H1 (cell line): Measurements from ENCODE around the gene COX6A2. TPM values are rescaled to one million over a fixed set of nuclear protein-coding genes. Genes with fewer than 3 reads are reported as not detected.
A peak's percentile ranks its signal among the peaks of the same experiment; 100 is the strongest.

ENCODE experiments used
- CTCF ChIA-PET: fragments of 300-600 bp; sonication (Branson Sonifier 250); formaldehyde crosslinking; loops from one replicate; lab custom pipeline; 2021; ENCODE audit not compliant: partially characterized antibody; lab: Charles Lee
- POLR2A ChIA-PET: fragments of 300-600 bp; sonication (Branson Sonifier 250); formaldehyde crosslinking; loops from one replicate; lab custom pipeline; 2021; ENCODE audit warnings: inconsistent platforms; ENCODE audit not compliant: partially characterized antibody; lab: Charles Lee
- DNase-seq, 2 experiments: peaks; one replicate each; pipeline versions ENCODE4 v3.0.0 to v3.0.0-alpha.2; 2010 to 2022; ENCODE audit warnings: low spot score in 2 of 2, low read depth in 1 of 2, mixed read lengths in 1 of 2
- FAIRE-seq: peaks from 2 replicates; lab custom pipeline; 2011; peaks lifted over from hg19 to GRCh38; lab: Jason Lieb, UNC
- H2AFZ ChIP-seq: 2 replicates; pipeline ENCODE4 v1.8.1; 2012; ENCODE audit warnings: low read length, inconsistent platforms
- H2AK5ac ChIP-seq: 2 replicates; pipeline ENCODE4 v1.6.1; 2013; ENCODE audit warnings: low read depth, low read length
- H2BK120ac ChIP-seq: replicated peaks from 2 replicates; pipeline ENCODE3; 2013; ENCODE audit warnings: low read depth, low read length, inconsistent platforms
- H2BK12ac ChIP-seq: 2 replicates; pipeline ENCODE4 v1.6.1; 2013; ENCODE audit warnings: low read depth, low read length
- H2BK15ac ChIP-seq: 2 replicates; pipeline ENCODE4 v1.6.1; 2013; ENCODE audit warnings: low read length
- H2BK20ac ChIP-seq: 2 replicates; pipeline ENCODE4 v1.6.1; 2013; ENCODE audit warnings: low read length
- H2BK5ac ChIP-seq: 2 replicates; pipeline ENCODE4 v1.6.1; 2013; ENCODE audit warnings: low read depth, low read length
- H3K14ac ChIP-seq: 2 replicates; pipeline ENCODE4 v1.6.1; 2013; ENCODE audit warnings: inconsistent platforms; ENCODE audit not compliant: insufficient read length
- H3K18ac ChIP-seq: 2 replicates; pipeline ENCODE4 v1.6.1; 2013; ENCODE audit warnings: low read length; ENCODE audit errors: extremely low read depth
- H3K23ac ChIP-seq: 2 replicates; pipeline ENCODE4 v1.6.1; 2013; ENCODE audit warnings: inconsistent platforms; ENCODE audit not compliant: insufficient read length
- H3K23me2 ChIP-seq: 2 replicates; pipeline ENCODE4 v1.6.1; 2013; ENCODE audit warnings: low read depth, low read length
- H3K27ac ChIP-seq: 2 replicates; pipeline ENCODE4 v1.6.1; 2011; ENCODE audit warnings: low read depth, low read length, inconsistent platforms
- H3K27me3 ChIP-seq, 4 experiments: replicated peaks in 1 of 4; 1 replicate in 1 of 4; 2 replicates in 3 of 4; pipeline versions ENCODE4 v1.6.1 to v1.8.1; 2011 to 2013; ENCODE audit warnings: low read length in 3 of 4, mild to moderate bottlenecking in 3 of 4, inconsistent platforms in 2 of 4, mixed read lengths in 2 of 4, moderate library complexity in 1 of 4; ENCODE audit not compliant: control insufficient read depth in 3 of 4, insufficient read depth in 3 of 4; ENCODE audit errors: extremely low read depth in 1 of 4
- H3K36me3 ChIP-seq, 4 experiments: 2 replicates each; pipeline versions ENCODE4 v1.6.1 to v1.8.1; 2011 to 2013; ENCODE audit warnings: mild to moderate bottlenecking in 4 of 4, low read length in 3 of 4, moderate library complexity in 2 of 4, control low read depth in 1 of 4, inconsistent platforms in 1 of 4; ENCODE audit not compliant: insufficient read depth in 4 of 4, control insufficient read depth in 2 of 4
- H3K4ac ChIP-seq: replicated peaks from 2 replicates; pipeline ENCODE3; 2013; ENCODE audit warnings: low read length, low read depth, mixed read lengths, inconsistent platforms; ENCODE audit not compliant: insufficient read length
- H3K4me1 ChIP-seq, 4 experiments: replicated peaks in 1 of 4; 1 replicate in 1 of 4; 2 replicates in 3 of 4; pipeline versions ENCODE4 v1.6.1 to v1.8.1; 2011 to 2013; ENCODE audit warnings: low read length in 3 of 4, inconsistent platforms in 2 of 4, mixed read lengths in 1 of 4; ENCODE audit not compliant: insufficient read depth in 4 of 4, control insufficient read depth in 3 of 4
- H3K4me2 ChIP-seq, 2 experiments: 2 replicates each; pipeline versions ENCODE4 v1.6.1 to v1.8.1; 2011 to 2013; ENCODE audit warnings: low read depth in 2 of 2, low read length in 2 of 2, control low read depth in 1 of 2, inconsistent platforms in 1 of 2, mild to moderate bottlenecking in 1 of 2; ENCODE audit not compliant: insufficient read depth in 1 of 2
- H3K4me3 ChIP-seq, 4 experiments: fragments of 200-600, 300-600 bp in 1 of 4; sonication (generic), shearing (Covaris generic), sonication (Bioruptor Twin) in 1 of 4; 2 replicates each; pipeline versions ENCODE4 v1.5.1 to v1.8.1; 2011 to 2016; ENCODE audit warnings: low read length in 4 of 4, low read depth in 3 of 4, control low read depth in 2 of 4, inconsistent platforms in 2 of 4, mild to moderate bottlenecking in 2 of 4, mixed read lengths in 1 of 4, moderate library complexity in 1 of 4; ENCODE audit not compliant: insufficient read depth in 2 of 4; ENCODE audit errors: extremely low read depth in 1 of 4
- H3K56ac ChIP-seq: replicated peaks from 2 replicates; pipeline ENCODE3; 2013; ENCODE audit warnings: low read depth, mild to moderate bottlenecking, mixed read lengths, low read length, inconsistent platforms; ENCODE audit not compliant: insufficient read length
- H3K79me1 ChIP-seq: 2 replicates; pipeline ENCODE4 v1.6.1; 2013; ENCODE audit warnings: low read depth, low read length, control low read depth
- H3K79me2 ChIP-seq, 2 experiments: 2 replicates each; pipeline versions ENCODE4 v1.6.1 to v1.8.1; 2012 to 2013; ENCODE audit warnings: low read length in 2 of 2, mild to moderate bottlenecking in 2 of 2, inconsistent platforms in 1 of 2; ENCODE audit not compliant: insufficient read depth in 2 of 2, control insufficient read depth in 1 of 2
- H3K9ac ChIP-seq, 4 experiments: replicated peaks in 1 of 4; 1 replicate in 1 of 4; 2 replicates in 3 of 4; pipeline versions ENCODE4 v1.6.1 to v1.8.1; 2011 to 2013; ENCODE audit warnings: low read depth in 3 of 4, low read length in 3 of 4, control low read depth in 2 of 4, mild to moderate bottlenecking in 2 of 4, moderate library complexity in 2 of 4, inconsistent platforms in 1 of 4; ENCODE audit errors: extremely low read depth in 1 of 4
- H3K9me3 ChIP-seq, 2 experiments: 2 replicates each; pipeline versions ENCODE4 v1.6.1 to v1.8.1; 2012 to 2013; ENCODE audit warnings: mild to moderate bottlenecking in 2 of 2, moderate library complexity in 2 of 2, control low read depth in 1 of 2, inconsistent platforms in 1 of 2, low read depth in 1 of 2, low read length in 1 of 2, mixed read lengths in 1 of 2; ENCODE audit not compliant: insufficient read depth in 2 of 2
- H4K20me1 ChIP-seq, 2 experiments: replicated peaks in 1 of 2; 2 replicates each; pipeline versions ENCODE3 to v1.8.1; 2011 to 2013; ENCODE audit warnings: inconsistent platforms in 2 of 2, low read length in 2 of 2, mild to moderate bottlenecking in 1 of 2; ENCODE audit not compliant: insufficient read depth in 2 of 2, control insufficient read depth in 1 of 2
- H4K5ac ChIP-seq: 2 replicates; pipeline ENCODE4 v1.6.1; 2013; ENCODE audit warnings: low read length, low read depth, mixed read lengths, inconsistent platforms; ENCODE audit not compliant: insufficient read length
- H4K8ac ChIP-seq: 2 replicates; pipeline ENCODE4 v1.8.0; 2013; ENCODE audit warnings: mild to moderate bottlenecking, moderate library complexity, low read length, inconsistent platforms; ENCODE audit not compliant: insufficient read depth; ENCODE audit errors: extremely low read depth
- H4K91ac ChIP-seq: replicated peaks from 2 replicates; pipeline ENCODE3; 2013; ENCODE audit warnings: low read length, mixed read lengths, inconsistent platforms; ENCODE audit not compliant: insufficient read length
- BRCA1 ChIP-seq: IDR thresholded peaks from 2 replicates; pipeline ENCODE4 v1.6.1; 2012; ENCODE audit warnings: low read depth, low read length, improper control_type of control experiment
- CBX8 ChIP-seq: fragments of 300-800, 300-1000 bp; sonication (generic); IDR thresholded peaks from 2 replicates; pipeline ENCODE4 v1.7.1; 2016; ENCODE audit warnings: low read depth, low read length, borderline replicate concordance
- CEBPB ChIP-seq: IDR thresholded peaks from 2 replicates; pipeline ENCODE4 v1.6.1; 2012; ENCODE audit warnings: low read depth, low read length
- CTCF ChIP-seq, 3 experiments: IDR thresholded peaks; 1 replicate in 2 of 3; 2 replicates in 1 of 3; pipeline versions ENCODE4 v1.5.1 to v1.6.1; 2011; ENCODE audit warnings: low read length in 3 of 3, mild to moderate bottlenecking in 3 of 3, inconsistent platforms in 2 of 3, low read depth in 1 of 3, moderate library complexity in 1 of 3; ENCODE audit not compliant: insufficient read depth in 1 of 3; ENCODE audit errors: control extremely low read depth in 1 of 3
- EZH2 ChIP-seq: fragments of 200-600 bp; sonication (generic); IDR thresholded peaks from 2 replicates; pipeline ENCODE4 v1.7.1; 2012; ENCODE audit warnings: low read depth, mild to moderate bottlenecking, moderate library complexity, low read length, inconsistent platforms; ENCODE audit not compliant: severe bottlenecking
- KDM5A ChIP-seq: fragments of 200-600 bp; IDR thresholded peaks from 2 replicates; pipeline ENCODE4 v1.7.1; 2012; ENCODE audit warnings: mild to moderate bottlenecking, low read length, inconsistent platforms, mixed read lengths
- POLR2AphosphoS5 ChIP-seq: IDR thresholded peaks from 2 replicates; pipeline ENCODE4 v1.6.1; 2011; ENCODE audit warnings: low read depth, low read length
- SIN3A ChIP-seq, 2 experiments: IDR thresholded peaks in 1 of 2; conservative IDR thresholded peaks in 1 of 2; 2 replicates each; pipeline ENCODE4 v1.6.1; 2011 to 2012; ENCODE audit warnings: low read length in 2 of 2, improper control_type of control experiment in 1 of 2, low read depth in 1 of 2, mild to moderate bottlenecking in 1 of 2
- SRF ChIP-seq: IDR thresholded peaks from 2 replicates; pipeline ENCODE4 v1.6.1; 2011; ENCODE audit warnings: mild to moderate bottlenecking, low read depth, low read length, moderate library complexity
- YY1 ChIP-seq: IDR thresholded peaks from 2 replicates; pipeline ENCODE4 v1.6.1; 2011; ENCODE audit warnings: low read depth, mild to moderate bottlenecking, low read length
- WGBS, 2 experiments: shearing (Covaris generic) in 1 of 2; methylation state at CpG; one replicate each; pipeline versions ENCODE4 v1.1.6 to v1.1.7; 2013 to 2015; ENCODE audit warnings: low lambda C conversion rate in 2 of 2, mixed read lengths in 2 of 2, inconsistent platforms in 1 of 2, low coverage in 1 of 2, missing lambda C conversion rate in 1 of 2; ENCODE audit not compliant: insufficient replicate concordance in 2 of 2, insufficient coverage in 1 of 2, insufficient read length in 1 of 2; ENCODE audit errors: extremely low coverage in 1 of 2, missing lambda C conversion rate in 1 of 2; 5-methylcytosine and 5-hydroxymethylcytosine counted together
- polyA plus RNA-seq, 7 experiments: library from polyadenylated mRNA; depleted of rRNA in 3 of 7; stranded (reverse) in 5 of 7; unstranded in 2 of 7; fragments of >200 nt in 5 of 7; fragments of 200-250 nt in 2 of 7; gene quantifications; 1 replicate in 5 of 7; 2 replicates in 1 of 7; 4 replicates in 1 of 7; pipeline versions ENCODE4 v1.2.1 to v1.2.3, GENCODE V29; 2011 to 2013; ENCODE audit warnings: missing spikeins in 2 of 7, mixed read lengths in 2 of 7
- total RNA-seq: library from RNA; stranded (reverse); fragmentation: NEBNext Ultra II Directional; extraction: Animal tissue kit (Norgen Biotek cat#: 25700); gene quantifications from 2 replicates; pipeline ENCODE4 v1.2.1, GENCODE V29; 2021

COX6A2 gene
- total and polyA plus RNA-seq, 2 of the 8 experiments (the other 6 are each of a cell fraction or from before 2014, with no cell fraction given), result 0.79 TPM; not detected in 1

GRCh38 chr16:31471241-31471874 lies 43.2 kb upstream of the COX6A2 start:
- Histone ChIP-seq H4K8ac (no peak overlapping the region), H3K14ac (no peak overlapping the region), H2BK15ac (peak overlapping the region; percentile 88; the same call in 1 of the 2 replicates), H2BK20ac (no peak overlapping the region), H3K56ac (no peak overlapping the region), H3K4me2 (peak overlapping the region; percentile 67 to 68), H4K20me1 (peaks cover 0 to 3% of the 10 kb centered on the region in 2 experiments), H3K9ac (no peak overlapping the region; a peak in 2 of 7 replicates), H3K36me3 (no peaks in the 10 kb centered on the region; a peak in 1 of 8 replicates), H2BK12ac (peak overlapping the region; percentile 68; the same call in 1 of the 2 replicates), H2BK120ac (no peak overlapping the region), H3K9me3 (no peaks in the 10 kb centered on the region), H3K4ac (no peak overlapping the region), H4K91ac (peak overlapping the region; percentile 47), H3K4me3 (peak overlapping the region; percentile 35 to 78 (median 56)), H3K27ac (no peak overlapping the region), H3K23me2 (peaks cover 8% of the 10 kb centered on the region; the same call in 1 of the 2 replicates), H2BK5ac (no peak overlapping the region), H2AFZ (peak overlapping the region; percentile 54; the same call in 1 of the 2 replicates), H3K79me2 (no peaks in the 10 kb centered on the region), H2AK5ac (no peak overlapping the region), H4K5ac (no peak overlapping the region), H3K4me1 (peaks cover 0 to 10% (median 3%) of the 10 kb centered on the region in 4 experiments; a peak in 4 of 7 replicates), H3K79me1 (no peaks in the 10 kb centered on the region), H3K23ac (no peak overlapping the region), H3K27me3 (peaks cover 2 to 36% (median 30%) of the 10 kb centered on the region in 4 experiments), H3K18ac (no peak overlapping the region; the same call in 1 of the 2 replicates)
- DNase-seq (no peak), FAIRE-seq (no peak)
- ChIA-PET CTCF (interaction anchor here (0.7 to 1.4 kb wide), 2 partner anchors 11 kb away, joined by 4 to 10 read pairs; no protein-coding TSS in a partner anchor), POLR2A (interaction anchor here (0.9 to 1.5 kb wide), 3 partner anchors 11 to 37 kb away, joined by 3 to 8 read pairs (median 4); partner anchors contain the start of gene RUSF1)
- 57% methylated on average over 15 of the region's 15 CpGs; no CpG with 5 or more reads in 1 of the 2 experiments for WGBS, 2 experiments
- TF ChIP-seq EZH2, result no peak
- TF ChIP-seq BRCA1, result no peak
- no peak for TF ChIP-seq POLR2AphosphoS5
- TF ChIP-seq SRF, result no peak
- no peak for TF ChIP-seq YY1
- no peak for TF ChIP-seq CBX8
- no peak for TF ChIP-seq KDM5A
- TF ChIP-seq CEBPB, result no peak
- no peak for TF ChIP-seq SIN3A (conservative IDR thresholded peaks at IDR 0.05 in 1 of 2, IDR thresholded peaks at IDR 0.05 in 1 of 2; ENCODE audit: low read depth in 1 of 2, low read length in 2 of 2)
- TF ChIP-seq CTCF (IDR thresholded peaks at IDR 0.05; ENCODE audit: control extremely low read depth in 1 of 3, insufficient read depth in 1 of 3, low read depth in 1 of 3, low read length in 3 of 3), result no peak
